Measurements from ENCODE around the gene PCDHB7.
A peak's percentile ranks its signal among the peaks of the same experiment; 100 is the strongest.
"Not testable (repeated sequence)": the region's sequence is repeated elsewhere in the genome, so short reads cannot be mapped to it uniquely, and the experiment has no call there.

PCDHB7 gene

DNA sequence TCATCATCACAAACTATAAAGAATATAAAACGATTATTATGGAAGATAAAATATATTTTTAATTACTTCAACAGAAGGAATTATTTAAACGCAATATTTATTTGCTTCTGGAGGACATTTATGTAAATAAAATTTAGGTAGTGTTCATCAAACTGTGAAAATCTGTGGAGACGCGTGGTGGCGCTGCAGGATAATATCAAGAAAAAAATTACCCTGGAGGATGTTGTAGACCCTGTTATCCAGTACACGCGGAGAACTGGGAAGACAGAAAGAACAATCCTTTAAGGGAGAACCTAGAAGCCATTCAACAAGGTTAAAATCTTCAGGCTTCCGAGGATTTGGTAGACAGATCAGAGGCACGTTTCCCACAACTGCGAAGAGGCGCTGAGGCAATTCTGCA, 36.0 kb downstream of the PCDHB7 start, which contains the start of gene PCDHB12:
Gene PCDHB12 (plus strand): TSS at position 242 of the 400 bp plus-strand sequence. CDS start 189 bp downstream, outside the sequence.
- no peaks in the 10 kb centered on the region for H3K27me3 ChIP-seq (ENCODE audit: control insufficient read depth, insufficient read depth, low read length)
- H3K4me1 ChIP-seq (ENCODE audit: control insufficient read depth, insufficient read depth, low read length): no peaks in the 10 kb centered on the region
- peaks cover 4% of the 10 kb centered on the region; the same call in 1 of the 2 replicates for H3K9me3 ChIP-seq (ENCODE audit: control insufficient read depth, insufficient read depth, low read length)
- H3K27ac ChIP-seq (ENCODE audit: low read depth, low read length): no peak within 1 kb of the TSS
- no peaks in the 10 kb centered on the region for H3K36me3 ChIP-seq (ENCODE audit: control insufficient read depth, insufficient read depth, low read length)
- H3K9ac ChIP-seq (ENCODE audit: low read depth, low read length): no peak within 1 kb of the TSS
- no peak within 1 kb of the TSS for H3K4me3 ChIP-seq (ENCODE audit: low read depth, low read length)

GRCh38 chr5:141210281-141210680, 37.8 kb downstream of the PCDHB7 start:
- H3K9me3 ChIP-seq (ENCODE audit: control insufficient read depth, insufficient read depth, low read length); H3K4me3 ChIP-seq (ENCODE audit: low read depth, low read length); H3K4me1 ChIP-seq (ENCODE audit: control insufficient read depth, insufficient read depth, low read length); H3K27ac ChIP-seq (ENCODE audit: low read depth, low read length); H3K27me3 ChIP-seq (ENCODE audit: control insufficient read depth, insufficient read depth, low read length); H3K9ac ChIP-seq (ENCODE audit: low read depth, low read length); H3K36me3 ChIP-seq (ENCODE audit: control insufficient read depth, insufficient read depth, low read length): not testable (repeated sequence)

- H3K9ac ChIP-seq (ENCODE audit: low read depth, low read length); H3K4me3 ChIP-seq (ENCODE audit: low read depth, low read length); H3K4me1 ChIP-seq (ENCODE audit: control insufficient read depth, insufficient read depth, low read length); H3K36me3 ChIP-seq (ENCODE audit: control insufficient read depth, insufficient read depth, low read length); H3K27me3 ChIP-seq (ENCODE audit: control insufficient read depth, insufficient read depth, low read length); H3K9me3 ChIP-seq (ENCODE audit: control insufficient read depth, insufficient read depth, low read length); H3K27ac ChIP-seq (ENCODE audit: low read depth, low read length): not testable (repeated sequence)
Measured at GRCh38 chr5:141210849-141211248, 38.4 kb downstream of the PCDHB7 start.

DNA sequence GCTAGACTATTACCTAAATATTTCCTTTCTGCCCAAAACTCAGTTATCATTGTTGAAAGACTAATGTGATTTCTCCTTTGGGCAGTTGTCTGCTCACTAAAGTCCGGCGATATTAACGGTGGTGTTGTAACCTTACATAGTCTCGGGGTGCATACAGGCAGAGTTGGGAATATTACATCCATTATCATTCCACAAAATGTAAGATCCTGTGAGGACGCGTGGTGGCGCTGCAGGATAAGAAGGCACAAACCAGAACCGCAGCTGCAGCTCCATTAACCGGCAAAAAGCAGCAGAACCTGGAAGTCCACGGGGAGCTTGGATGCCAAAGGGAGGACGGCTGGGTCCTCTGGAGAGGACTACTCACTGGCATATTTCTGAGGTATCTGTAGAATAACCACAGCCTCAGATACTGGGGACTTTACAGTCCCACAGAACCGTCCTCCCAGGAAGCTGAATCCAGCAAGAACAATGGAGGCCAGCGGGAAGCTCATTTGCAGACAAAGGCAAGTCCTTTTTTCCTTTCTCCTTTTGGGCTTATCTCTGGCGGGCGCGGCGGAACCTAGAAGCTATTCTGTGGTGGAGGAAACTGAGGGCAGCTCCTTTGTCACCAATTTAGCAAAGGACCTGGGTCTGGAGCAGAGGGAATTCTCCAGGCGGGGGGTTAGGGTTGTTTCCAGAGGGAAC, 41.4 kb downstream of the PCDHB7 start, which contains the start of gene PCDHB13:
Gene PCDHB13 (plus strand): TSS at position 264 of the 684 bp plus-strand sequence. CDS start 205 bp downstream, at position 469.
- H3K27ac ChIP-seq (ENCODE audit: low read depth, low read length); H3K9ac ChIP-seq (ENCODE audit: low read depth, low read length); H3K9me3 ChIP-seq (ENCODE audit: control insufficient read depth, insufficient read depth, low read length); H3K4me3 ChIP-seq (ENCODE audit: low read depth, low read length); H3K4me1 ChIP-seq (ENCODE audit: control insufficient read depth, insufficient read depth, low read length); H3K36me3 ChIP-seq (ENCODE audit: control insufficient read depth, insufficient read depth, low read length); H3K27me3 ChIP-seq (ENCODE audit: control insufficient read depth, insufficient read depth, low read length): not testable (repeated sequence)

DNA sequence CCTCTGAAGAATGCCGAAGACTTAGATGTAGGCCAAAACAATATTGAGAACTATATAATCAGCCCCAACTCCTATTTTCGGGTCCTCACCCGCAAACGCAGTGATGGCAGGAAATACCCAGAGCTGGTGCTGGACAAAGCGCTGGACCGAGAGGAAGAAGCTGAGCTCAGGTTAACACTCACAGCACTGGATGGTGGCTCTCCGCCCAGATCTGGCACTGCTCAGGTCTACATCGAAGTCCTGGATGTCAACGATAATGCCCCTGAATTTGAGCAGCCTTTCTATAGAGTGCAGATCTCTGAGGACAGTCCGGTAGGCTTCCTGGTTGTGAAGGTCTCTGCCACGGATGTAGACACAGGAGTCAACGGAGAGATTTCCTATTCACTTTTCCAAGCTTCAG, 42.1 kb downstream of the PCDHB7 start:
- not testable (repeated sequence) for H3K27ac ChIP-seq (ENCODE audit: low read depth, low read length); H3K4me3 ChIP-seq (ENCODE audit: low read depth, low read length); H3K9ac ChIP-seq (ENCODE audit: low read depth, low read length); H3K9me3 ChIP-seq (ENCODE audit: control insufficient read depth, insufficient read depth, low read length); H3K4me1 ChIP-seq (ENCODE audit: control insufficient read depth, insufficient read depth, low read length); H3K36me3 ChIP-seq (ENCODE audit: control insufficient read depth, insufficient read depth, low read length); H3K27me3 ChIP-seq (ENCODE audit: control insufficient read depth, insufficient read depth, low read length)

DNA sequence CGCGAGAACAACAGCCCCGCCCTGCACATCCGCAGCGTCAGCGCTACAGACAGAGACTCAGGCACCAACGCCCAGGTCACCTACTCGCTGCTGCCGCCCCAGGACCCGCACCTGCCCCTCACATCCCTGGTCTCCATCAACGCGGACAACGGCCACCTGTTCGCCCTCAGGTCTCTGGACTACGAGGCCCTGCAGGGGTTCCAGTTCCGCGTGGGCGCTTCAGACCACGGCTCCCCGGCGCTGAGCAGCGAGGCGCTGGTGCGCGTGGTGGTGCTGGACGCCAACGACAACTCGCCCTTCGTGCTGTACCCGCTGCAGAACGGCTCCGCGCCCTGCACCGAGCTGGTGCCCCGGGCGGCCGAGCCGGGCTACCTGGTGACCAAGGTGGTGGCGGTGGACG, 43.1 kb downstream of the PCDHB7 start:
- not testable (repeated sequence) for H3K27me3 ChIP-seq (ENCODE audit: control insufficient read depth, insufficient read depth, low read length); H3K9me3 ChIP-seq (ENCODE audit: control insufficient read depth, insufficient read depth, low read length); H3K4me1 ChIP-seq (ENCODE audit: control insufficient read depth, insufficient read depth, low read length); H3K9ac ChIP-seq (ENCODE audit: low read depth, low read length); H3K4me3 ChIP-seq (ENCODE audit: low read depth, low read length); H3K27ac ChIP-seq (ENCODE audit: low read depth, low read length); H3K36me3 ChIP-seq (ENCODE audit: control insufficient read depth, insufficient read depth, low read length)

- not testable (repeated sequence) for H3K9ac ChIP-seq (ENCODE audit: low read depth, low read length); H3K4me3 ChIP-seq (ENCODE audit: low read depth, low read length); H3K9me3 ChIP-seq (ENCODE audit: control insufficient read depth, insufficient read depth, low read length); H3K27me3 ChIP-seq (ENCODE audit: control insufficient read depth, insufficient read depth, low read length); H3K4me1 ChIP-seq (ENCODE audit: control insufficient read depth, insufficient read depth, low read length); H3K27ac ChIP-seq (ENCODE audit: low read depth, low read length); H3K36me3 ChIP-seq (ENCODE audit: control insufficient read depth, insufficient read depth, low read length)
Measured at GRCh38 chr5:141216035-141216434, 43.6 kb downstream of the PCDHB7 start.

- H3K27me3 ChIP-seq (ENCODE audit: control insufficient read depth, insufficient read depth, low read length): no peaks in the 10 kb centered on the region
- peaks cover 4% of the 10 kb centered on the region; the same call in 1 of the 2 replicates for H3K4me1 ChIP-seq (ENCODE audit: control insufficient read depth, insufficient read depth, low read length)
- H3K4me3 ChIP-seq (ENCODE audit: low read depth, low read length): peak within 1 kb of the TSS; percentile 27
- H3K9me3 ChIP-seq (ENCODE audit: control insufficient read depth, insufficient read depth, low read length): peaks cover 5% of the 10 kb centered on the region; the same call in 1 of the 2 replicates
- H3K27ac ChIP-seq (ENCODE audit: low read depth, low read length): peak within 1 kb of the TSS; percentile 53
- no peaks in the 10 kb centered on the region for H3K36me3 ChIP-seq (ENCODE audit: control insufficient read depth, insufficient read depth, low read length)
- no peak within 1 kb of the TSS for H3K9ac ChIP-seq (ENCODE audit: low read depth, low read length)
Measured at GRCh38 chr5:141223112-141223783, 50.8 kb downstream of the PCDHB7 start, which contains the start of gene PCDHB14. TSS of gene PCDHB14 (plus strand) at chr5:141223343. CDS start at chr5:141223506, 163 bp downstream.

GRCh38 chr5:141224844-141225243, 52.4 kb downstream of the PCDHB7 start:
- H3K4me3 ChIP-seq (ENCODE audit: low read depth, low read length); H3K27ac ChIP-seq (ENCODE audit: low read depth, low read length); H3K9ac ChIP-seq (ENCODE audit: low read depth, low read length); H3K4me1 ChIP-seq (ENCODE audit: control insufficient read depth, insufficient read depth, low read length); H3K36me3 ChIP-seq (ENCODE audit: control insufficient read depth, insufficient read depth, low read length); H3K27me3 ChIP-seq (ENCODE audit: control insufficient read depth, insufficient read depth, low read length): not testable (repeated sequence)
- peaks cover 12% of the 10 kb centered on the region for H3K9me3 ChIP-seq (ENCODE audit: control insufficient read depth, insufficient read depth, low read length)

DNA sequence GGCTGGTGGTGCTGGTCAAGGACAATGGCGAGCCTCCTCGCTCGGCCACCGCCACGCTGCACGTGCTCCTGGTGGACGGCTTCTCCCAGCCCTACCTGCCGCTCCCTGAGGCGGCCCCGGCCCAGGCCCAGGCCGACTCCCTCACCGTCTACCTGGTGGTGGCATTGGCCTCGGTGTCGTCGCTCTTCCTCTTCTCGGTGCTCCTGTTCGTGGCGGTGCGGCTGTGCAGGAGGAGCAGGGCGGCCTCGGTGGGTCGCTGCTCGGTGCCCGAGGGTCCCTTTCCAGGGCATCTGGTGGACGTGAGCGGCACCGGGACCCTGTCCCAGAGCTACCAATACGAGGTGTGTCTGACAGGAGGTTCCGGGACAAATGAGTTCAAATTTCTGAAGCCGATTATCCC, 53.0 kb downstream of the PCDHB7 start:
- H3K9me3 ChIP-seq (ENCODE audit: control insufficient read depth, insufficient read depth, low read length): peaks cover 12% of the 10 kb centered on the region
- H3K9ac ChIP-seq (ENCODE audit: low read depth, low read length): not testable (repeated sequence)

More for the DNA sequence above, 53.0 kb downstream of the PCDHB7 start:
- not testable (repeated sequence) for H3K27me3 ChIP-seq (ENCODE audit: control insufficient read depth, insufficient read depth, low read length); H3K27ac ChIP-seq (ENCODE audit: low read depth, low read length); H3K36me3 ChIP-seq (ENCODE audit: control insufficient read depth, insufficient read depth, low read length); H3K4me3 ChIP-seq (ENCODE audit: low read depth, low read length); H3K4me1 ChIP-seq (ENCODE audit: control insufficient read depth, insufficient read depth, low read length)

Data from HUES48 (cell line).